GM18505 (cell line): ENCODE results near the gene PSME3IP1.
"Not testable (repeated sequence)": the region's sequence is repeated elsewhere in the genome, so short reads cannot be mapped to it uniquely, and the experiment has no call there.

Source experiments
- ATAC-seq: cut with Tn5 transposase; IDR thresholded peaks from one replicate; pipeline ENCODE4 v1.9.1; 2021; ENCODE audit not compliant: unreplicated experiment
- POLR2A ChIP-seq: IDR thresholded peaks from 4 replicates; pipeline ENCODE4 v1.6.1; 2011; ENCODE audit warnings: borderline replicate concordance; ENCODE audit not compliant: insufficient read depth, insufficient read length; ENCODE audit errors: extremely low read depth

Gene PSME3IP1

GRCh38 chr16:57213462-57213861 is 27.6 kb upstream of the PSME3IP1 start:
- TF ChIP-seq POLR2A: no peak
- ATAC-seq: no peak

- no peak for TF ChIP-seq POLR2A
- ATAC-seq: no peak
Observed at GRCh38 chr16:57209780-57210179, 23.9 kb upstream of the PSME3IP1 start.

- TF ChIP-seq POLR2A: no peak
- ATAC-seq: no peak
Observed at GRCh38 chr16:57208926-57209325, 23.1 kb upstream of the PSME3IP1 start.

GRCh38 chr16:57204675-57205074 is 18.8 kb upstream of the PSME3IP1 start:
- TF ChIP-seq POLR2A: no peak
- no peak for ATAC-seq

- TF ChIP-seq POLR2A: no peak
- ATAC-seq: no peak
Observed at GRCh38 chr16:57203451-57203850, 17.6 kb upstream of the PSME3IP1 start.

GRCh38 chr16:57202095-57202886 is 16.5 kb upstream of the PSME3IP1 start:
- TF ChIP-seq POLR2A: no peak
- no peak for ATAC-seq

GRCh38 chr16:57200926-57201325 is 15.1 kb upstream of the PSME3IP1 start:
- not testable (repeated sequence) for ATAC-seq

- ATAC-seq: not testable (repeated sequence)
Observed at GRCh38 chr16:57200321-57200720, 14.5 kb upstream of the PSME3IP1 start.

- no peak for ATAC-seq
- TF ChIP-seq POLR2A: no peak
Observed at GRCh38 chr16:57196753-57197152, 10.9 kb upstream of the PSME3IP1 start.

GRCh38 chr16:57196286-57196685 is 10.4 kb upstream of the PSME3IP1 start:
- no peak for TF ChIP-seq POLR2A
- no peak for ATAC-seq

GRCh38 chr16:57194512-57194911 is 8.7 kb upstream of the PSME3IP1 start:
- no peak for ATAC-seq
- TF ChIP-seq POLR2A: no peak

GRCh38 chr16:57192720-57193486 is 7.1 kb upstream of the PSME3IP1 start:
- ATAC-seq: no peak
- TF ChIP-seq POLR2A: no peak

GRCh38 chr16:57192146-57192545 is 6.3 kb upstream of the PSME3IP1 start:
- ATAC-seq: no peak

GRCh38 chr16:57191056-57191571 is 5.3 kb upstream of the PSME3IP1 start:
- ATAC-seq: no peak
- TF ChIP-seq POLR2A: no peak

More at GRCh38 chr16:57192146-57192545, 6.3 kb upstream of the PSME3IP1 start:
- no peak for TF ChIP-seq POLR2A
